Thyroid gland (tissue), 4 donors: ENCODE measurements around the gene OTULINL. TPM values are rescaled to one million over a fixed set of nuclear protein-coding genes. Genes with fewer than 3 reads are reported as not detected.
A peak's percentile ranks its signal among the peaks of the same experiment; 100 is the strongest.

Source experiments
- DNase-seq, 2 donors: peaks; one replicate each; pipeline ENCODE4 v3.0.0-alpha.2; 2019
- H3K27ac ChIP-seq, 3 donors: fragments of 200-600 bp; sonication (generic); 1 replicate in 2 of 3; 2 replicates in 1 of 3; pipeline ENCODE4 v1.5.1; 2016 to 2019; ENCODE audit warnings: mild to moderate bottlenecking in 1 of 3, moderate library complexity in 1 of 3
- H3K27me3 ChIP-seq: fragments of 200-600 bp; sonication (generic); one replicate; pipeline ENCODE4 v1.5.1; 2019
- H3K36me3 ChIP-seq, 2 donors: fragments of 200-600 bp; sonication (generic); one replicate each; pipeline ENCODE4 v1.5.1; 2016 to 2019
- H3K4me1 ChIP-seq, 2 donors: fragments of 200-600 bp; sonication (generic); one replicate each; pipeline ENCODE4 v1.5.1; 2017 to 2019
- H3K4me3 ChIP-seq, 3 donors: fragments of 200-600 bp; sonication (generic); replicated peaks in 1 of 3; 1 replicate in 2 of 3; 2 replicates in 1 of 3; pipeline ENCODE4 v1.5.1; 2016; ENCODE audit warnings: mild to moderate bottlenecking in 1 of 3
- H3K9me3 ChIP-seq: fragments of 200-600 bp; sonication (generic); one replicate; pipeline ENCODE4 v1.5.1; 2017
- POLR2A ChIP-seq, 2 donors: fragments of 450-650 bp; IDR thresholded peaks; one replicate each; pipeline ENCODE4 v1.6.1; 2017; ENCODE audit warnings: antibody characterized with exemption in 2 of 2, mild to moderate bottlenecking in 2 of 2, moderate library complexity in 1 of 2
- WGBS, 2 donors: methylation state at CpG; one replicate each; pipeline ENCODE4 v1.1.5; 2017; 5-methylcytosine and 5-hydroxymethylcytosine counted together
- intact Hi-C: fragments of 100-400 bp; cut with DNase I; formaldehyde crosslinking; loops from one replicate; pipeline ENCODE4 v1.15.1; 2023
- total RNA-seq, 4 donors: library from RNA; depleted of rRNA; stranded (reverse); fragments of >200 nt; gene quantifications; one replicate each; pipeline ENCODE4 v1.2.3, GENCODE V29; 2016
- TF ChIP-seq, protein P1 (sequence below), 6 experiments: fragments of 200-600 bp in 3 of 6; fragments of 450-650 bp in 3 of 6; sonication (generic) in 3 of 6; IDR thresholded peaks; one replicate each; pipeline ENCODE4 v1.5.1; 2016 to 2019; ENCODE audit warnings: antibody characterized with exemption in 6 of 6, mild to moderate bottlenecking in 2 of 6, inconsistent platforms in 1 of 6, moderate library complexity in 1 of 6

The OTULINL gene
- total RNA-seq, 4 donors from 2014 or later = 6.0 to 10.5 (median 6.9) TPM

GRCh38 chr5:14607104-14607503, 25.5 kb downstream of the OTULINL start:
- no peaks in the 10 kb centered on the region for H3K4me1 ChIP-seq
- no peak for DNase-seq
- no peak overlapping the region for H3K4me3 ChIP-seq
- peaks cover 0 to 5% of the 10 kb centered on the region in 2 donors for H3K36me3 ChIP-seq
- no peaks in the 10 kb centered on the region for H3K9me3 ChIP-seq
- no peaks in the 10 kb centered on the region for H3K27me3 ChIP-seq
- WGBS, 2 donors = 88 to 90% methylated on average over 8 of the region's 8 CpGs
- no peak overlapping the region for H3K27ac ChIP-seq
- intact Hi-C loops = no loop called here
- no peak for TF ChIP-seq POLR2A (IDR thresholded peaks at IDR 0.05)
- TF ChIP-seq, protein P1, sequence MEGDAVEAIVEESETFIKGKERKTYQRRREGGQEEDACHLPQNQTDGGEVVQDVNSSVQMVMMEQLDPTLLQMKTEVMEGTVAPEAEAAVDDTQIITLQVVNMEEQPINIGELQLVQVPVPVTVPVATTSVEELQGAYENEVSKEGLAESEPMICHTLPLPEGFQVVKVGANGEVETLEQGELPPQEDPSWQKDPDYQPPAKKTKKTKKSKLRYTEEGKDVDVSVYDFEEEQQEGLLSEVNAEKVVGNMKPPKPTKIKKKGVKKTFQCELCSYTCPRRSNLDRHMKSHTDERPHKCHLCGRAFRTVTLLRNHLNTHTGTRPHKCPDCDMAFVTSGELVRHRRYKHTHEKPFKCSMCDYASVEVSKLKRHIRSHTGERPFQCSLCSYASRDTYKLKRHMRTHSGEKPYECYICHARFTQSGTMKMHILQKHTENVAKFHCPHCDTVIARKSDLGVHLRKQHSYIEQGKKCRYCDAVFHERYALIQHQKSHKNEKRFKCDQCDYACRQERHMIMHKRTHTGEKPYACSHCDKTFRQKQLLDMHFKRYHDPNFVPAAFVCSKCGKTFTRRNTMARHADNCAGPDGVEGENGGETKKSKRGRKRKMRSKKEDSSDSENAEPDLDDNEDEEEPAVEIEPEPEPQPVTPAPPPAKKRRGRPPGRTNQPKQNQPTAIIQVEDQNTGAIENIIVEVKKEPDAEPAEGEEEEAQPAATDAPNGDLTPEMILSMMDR (IDR thresholded peaks at IDR 0.05) = no peak

- Histone ChIP-seq H3K27ac (no peak overlapping the region), H3K36me3 (peaks cover 0 to 5% of the 10 kb centered on the region in 2 donors), H3K9me3 (no peaks in the 10 kb centered on the region), H3K4me3 (no peak overlapping the region), H3K4me1 (no peaks in the 10 kb centered on the region), H3K27me3 (no peaks in the 10 kb centered on the region)
- WGBS, 2 donors = 72 to 74% methylated on average over 2 of the region's 2 CpGs
- TF ChIP-seq POLR2A (IDR thresholded peaks at IDR 0.05) = no peak
- TF ChIP-seq, protein P1 (IDR thresholded peaks at IDR 0.05) = no peak
- DNase-seq = no peak
- intact Hi-C loops = no loop called here
These were observed 26.6 kb downstream of the OTULINL start for GRCh38 chr5:14608169-14608568.

- intact Hi-C loops = no loop called here
- Histone ChIP-seq H3K36me3 (peaks cover 0 to 5% of the 10 kb centered on the region in 2 donors), H3K9me3 (no peaks in the 10 kb centered on the region), H3K27me3 (no peaks in the 10 kb centered on the region), H3K27ac (no peak overlapping the region), H3K4me1 (no peaks in the 10 kb centered on the region), H3K4me3 (no peak overlapping the region)
- WGBS, 2 donors = 82 to 90% methylated on average over 2 of the region's 2 CpGs
- no peak for DNase-seq
- no peak for TF ChIP-seq POLR2A (IDR thresholded peaks at IDR 0.05)
- TF ChIP-seq, protein P1 (IDR thresholded peaks at IDR 0.05) = no peak
These were observed 30.1 kb downstream of the OTULINL start for GRCh38 chr5:14611737-14612136.

GRCh38 chr5:14614490-14614889, 32.9 kb downstream of the OTULINL start:
- 81 to 91% methylated on average over 5 of the region's 5 CpGs for WGBS, 2 donors
- Histone ChIP-seq H3K4me3 (no peak overlapping the region), H3K4me1 (peaks cover 3 to 4% of the 10 kb centered on the region in 2 donors), H3K9me3 (no peaks in the 10 kb centered on the region), H3K27me3 (no peaks in the 10 kb centered on the region), H3K36me3 (peaks cover 0 to 5% of the 10 kb centered on the region in 2 donors), H3K27ac (no peak overlapping the region)
- peak in 1 of 2 donors; percentile 26 for DNase-seq
- TF ChIP-seq POLR2A (IDR thresholded peaks at IDR 0.05) = no peak
- TF ChIP-seq, protein P1 (IDR thresholded peaks at IDR 0.05) = no peak
- intact Hi-C loops = no loop called here

GRCh38 chr5:14615365-14615764, 33.8 kb downstream of the OTULINL start:
- Histone ChIP-seq H3K36me3 (peaks cover 0 to under 1% of the 10 kb centered on the region in 2 donors), H3K4me1 (peaks cover 4 to 6% of the 10 kb centered on the region in 2 donors), H3K9me3 (no peaks in the 10 kb centered on the region), H3K4me3 (no peak overlapping the region), H3K27me3 (no peaks in the 10 kb centered on the region), H3K27ac (no peak overlapping the region)
- TF ChIP-seq, protein P1 (IDR thresholded peaks at IDR 0.05) = no peak
- TF ChIP-seq POLR2A (IDR thresholded peaks at IDR 0.05) = no peak
- DNase-seq = no peak
- WGBS, 2 donors = 93% methylated on average over 4 of the region's 4 CpGs
- intact Hi-C loops = no loop called here
